Osteoblast (primary cell): ENCODE data around the gene SORCS1. TPM values are rescaled to one million over a fixed set of nuclear protein-coding genes. Genes with fewer than 3 reads are reported as not detected.

Experiments used
- DNase-seq: peaks from one replicate; pipeline ENCODE4 v3.0.0; 2011; ENCODE audit warnings: low spot score, mixed read lengths; ENCODE audit not compliant: insufficient read length; ENCODE audit errors: missing footprints
- H2AFZ ChIP-seq: 2 replicates; pipeline ENCODE4 v1.6.0; 2011; ENCODE audit warnings: mild to moderate bottlenecking, low read length
- H3K27ac ChIP-seq: 2 replicates; pipeline ENCODE4 v1.5.1; 2011; ENCODE audit warnings: mild to moderate bottlenecking, low read depth, low read length, moderate library complexity
- H3K27me3 ChIP-seq: 2 replicates; pipeline ENCODE4 v1.6.0; 2012; ENCODE audit warnings: mild to moderate bottlenecking, control low read depth, inconsistent platforms, low read length, moderate library complexity; ENCODE audit not compliant: insufficient read depth
- H3K36me3 ChIP-seq: 2 replicates; pipeline ENCODE4 v1.5.1; 2011; ENCODE audit warnings: mild to moderate bottlenecking, low read length, control low read depth, moderate library complexity; ENCODE audit not compliant: insufficient read depth
- H3K4me1 ChIP-seq: 2 replicates; pipeline ENCODE4 v1.5.1; 2011; ENCODE audit warnings: mild to moderate bottlenecking, low read length, control low read depth, moderate library complexity; ENCODE audit not compliant: insufficient read depth
- H3K4me2 ChIP-seq: 2 replicates; pipeline ENCODE4 v1.6.0; 2011; ENCODE audit warnings: mild to moderate bottlenecking, low read length; ENCODE audit not compliant: insufficient read depth
- H3K4me3 ChIP-seq: fragments of 200-600 bp; sonication (generic); 3 replicates; pipeline ENCODE4 v1.5.1; 2012; ENCODE audit warnings: mild to moderate bottlenecking, low read length, inconsistent platforms; ENCODE audit not compliant: insufficient read depth
- H3K79me2 ChIP-seq: 2 replicates; pipeline ENCODE4 v1.6.0; 2012; ENCODE audit warnings: mild to moderate bottlenecking, low read length, control low read depth, inconsistent platforms; ENCODE audit not compliant: insufficient read depth
- H3K9me3 ChIP-seq: 2 replicates; pipeline ENCODE4 v1.5.1; 2011; ENCODE audit warnings: low read depth, low read length, control low read depth
- H4K20me1 ChIP-seq: 2 replicates; pipeline ENCODE4 v1.6.0; 2012; ENCODE audit warnings: mild to moderate bottlenecking, low read length, control low read depth; ENCODE audit not compliant: insufficient read depth
- total RNA-seq: library from RNA; depleted of rRNA; stranded (reverse); fragments of >200 nt; gene quantifications from 2 replicates; pipeline ENCODE4 v1.2.3, GENCODE V29; 2012
- TF ChIP-seq, protein P1 (sequence below): IDR thresholded peaks from 2 replicates; pipeline ENCODE4 v1.5.1; 2011; ENCODE audit warnings: mild to moderate bottlenecking, low read depth, low read length, moderate library complexity; ENCODE audit errors: extremely low read depth

Gene SORCS1
- total RNA-seq, 1 donor = not detected

DNA sequence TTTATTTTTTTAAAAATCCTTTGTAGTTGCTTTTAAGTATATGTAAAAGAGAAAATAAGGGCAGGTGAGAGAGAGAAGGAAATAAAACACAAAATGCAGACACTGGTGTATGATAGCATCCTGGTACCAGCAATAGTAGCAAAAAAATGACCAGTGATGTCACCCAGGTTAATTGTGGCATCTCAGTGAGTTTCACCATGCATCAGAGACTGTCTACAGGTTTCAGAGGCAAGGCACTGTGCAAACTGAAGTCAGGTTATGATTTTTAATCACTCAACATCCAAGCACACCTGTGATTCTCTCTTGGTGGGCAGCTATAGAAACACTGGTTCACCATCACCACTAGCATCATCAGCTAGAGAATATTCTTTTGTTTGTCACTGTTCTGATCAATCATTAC is 509.3 kb downstream of the SORCS1 start:
- no peaks in the 10 kb centered on the region for H3K4me1 ChIP-seq
- H4K20me1 ChIP-seq = no peaks in the 10 kb centered on the region
- no peaks in the 10 kb centered on the region for H3K79me2 ChIP-seq
- H3K9me3 ChIP-seq = no peaks in the 10 kb centered on the region
- no peaks in the 10 kb centered on the region for H3K36me3 ChIP-seq
- no peaks in the 10 kb centered on the region for H3K27me3 ChIP-seq
- H3K4me2 ChIP-seq = no peak overlapping the region
- no peak overlapping the region for H2AFZ ChIP-seq
- TF ChIP-seq, protein P1, sequence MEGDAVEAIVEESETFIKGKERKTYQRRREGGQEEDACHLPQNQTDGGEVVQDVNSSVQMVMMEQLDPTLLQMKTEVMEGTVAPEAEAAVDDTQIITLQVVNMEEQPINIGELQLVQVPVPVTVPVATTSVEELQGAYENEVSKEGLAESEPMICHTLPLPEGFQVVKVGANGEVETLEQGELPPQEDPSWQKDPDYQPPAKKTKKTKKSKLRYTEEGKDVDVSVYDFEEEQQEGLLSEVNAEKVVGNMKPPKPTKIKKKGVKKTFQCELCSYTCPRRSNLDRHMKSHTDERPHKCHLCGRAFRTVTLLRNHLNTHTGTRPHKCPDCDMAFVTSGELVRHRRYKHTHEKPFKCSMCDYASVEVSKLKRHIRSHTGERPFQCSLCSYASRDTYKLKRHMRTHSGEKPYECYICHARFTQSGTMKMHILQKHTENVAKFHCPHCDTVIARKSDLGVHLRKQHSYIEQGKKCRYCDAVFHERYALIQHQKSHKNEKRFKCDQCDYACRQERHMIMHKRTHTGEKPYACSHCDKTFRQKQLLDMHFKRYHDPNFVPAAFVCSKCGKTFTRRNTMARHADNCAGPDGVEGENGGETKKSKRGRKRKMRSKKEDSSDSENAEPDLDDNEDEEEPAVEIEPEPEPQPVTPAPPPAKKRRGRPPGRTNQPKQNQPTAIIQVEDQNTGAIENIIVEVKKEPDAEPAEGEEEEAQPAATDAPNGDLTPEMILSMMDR = no peak
- no peak overlapping the region for H3K4me3 ChIP-seq
- no peak overlapping the region for H3K27ac ChIP-seq
- DNase-seq = no peak

DNA sequence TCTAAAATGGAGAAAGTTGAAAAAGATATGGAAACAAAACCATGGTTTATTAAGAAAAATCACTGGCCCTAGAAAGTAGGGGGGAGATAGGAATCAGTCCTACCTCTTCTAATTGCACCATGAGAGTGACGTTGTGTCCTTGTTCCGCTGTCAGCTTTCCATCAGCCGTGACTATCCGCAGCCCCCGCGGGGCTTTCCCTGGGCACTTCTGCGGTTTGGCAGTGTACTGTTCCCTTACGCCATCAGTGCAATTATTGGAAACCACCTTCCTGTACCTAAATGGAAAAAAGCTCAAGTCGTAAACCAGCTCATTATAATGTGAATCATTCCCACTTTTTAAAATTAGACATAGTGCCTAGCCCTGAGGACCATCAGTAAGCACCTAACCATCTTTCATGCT is 512.2 kb downstream of the SORCS1 start:
- TF ChIP-seq, protein P1 = no peak
- Histone ChIP-seq H3K27ac (no peak overlapping the region), H3K4me1 (no peaks in the 10 kb centered on the region), H3K36me3 (no peaks in the 10 kb centered on the region), H3K4me2 (no peak overlapping the region), H4K20me1 (no peaks in the 10 kb centered on the region), H2AFZ (no peak overlapping the region), H3K27me3 (no peaks in the 10 kb centered on the region), H3K79me2 (no peaks in the 10 kb centered on the region), H3K4me3 (no peak overlapping the region), H3K9me3 (no peaks in the 10 kb centered on the region)
- DNase-seq = no peak

DNA sequence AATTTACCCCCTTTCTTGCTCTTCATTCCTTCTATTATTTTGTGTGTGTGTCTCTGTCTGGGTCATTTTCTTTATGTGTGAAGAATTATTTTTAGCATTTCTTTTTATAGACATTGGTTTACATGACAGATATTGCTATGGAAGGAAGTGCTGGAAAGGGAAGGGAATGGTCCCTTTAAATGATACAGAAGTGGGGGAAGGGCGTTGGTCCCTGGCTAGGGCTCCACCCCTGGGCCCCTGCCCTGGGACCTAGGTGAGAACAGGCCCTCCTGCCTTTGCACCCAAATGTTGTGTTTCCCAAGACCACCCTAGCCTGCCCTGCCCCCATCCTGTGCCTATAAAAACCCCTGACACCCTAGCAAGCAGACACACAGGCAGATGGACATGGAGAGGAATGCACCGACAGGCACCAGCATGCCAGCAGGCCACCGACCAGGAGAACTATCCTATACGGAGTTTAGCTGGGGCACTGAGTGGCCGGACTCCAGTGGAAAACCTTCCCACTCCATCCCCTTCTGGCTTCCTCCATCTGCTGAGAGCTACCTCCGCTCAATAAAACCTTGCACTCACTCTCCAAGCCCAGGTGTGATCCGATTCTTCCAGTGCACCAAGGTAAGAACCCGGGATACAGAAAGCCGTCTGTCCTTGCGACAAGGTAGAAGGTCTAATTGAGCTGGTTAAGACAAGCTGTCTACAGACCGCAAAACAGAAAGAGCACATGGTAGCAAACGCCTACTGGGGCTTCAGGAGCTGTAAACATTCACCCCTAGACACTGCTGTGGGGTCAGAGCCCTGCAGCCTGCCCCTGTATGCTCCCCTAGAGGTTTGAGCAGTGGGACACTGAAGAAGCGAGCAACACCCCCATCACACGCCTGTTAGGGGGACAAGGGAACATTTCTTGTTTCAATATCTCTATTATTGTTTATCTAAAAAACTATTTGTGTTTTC is 515.7 kb downstream of the SORCS1 start:
- Histone ChIP-seq H4K20me1 (no peaks in the 10 kb centered on the region), H3K27me3 (no peaks in the 10 kb centered on the region), H2AFZ (no peak overlapping the region), H3K79me2 (no peaks in the 10 kb centered on the region), H3K36me3 (no peaks in the 10 kb centered on the region), H3K4me3 (no peak overlapping the region), H3K9me3 (no peaks in the 10 kb centered on the region), H3K27ac (no peak overlapping the region), H3K4me2 (no peak overlapping the region), H3K4me1 (no peaks in the 10 kb centered on the region)
- TF ChIP-seq, protein P1 = no peak
- DNase-seq = no peak

DNA sequence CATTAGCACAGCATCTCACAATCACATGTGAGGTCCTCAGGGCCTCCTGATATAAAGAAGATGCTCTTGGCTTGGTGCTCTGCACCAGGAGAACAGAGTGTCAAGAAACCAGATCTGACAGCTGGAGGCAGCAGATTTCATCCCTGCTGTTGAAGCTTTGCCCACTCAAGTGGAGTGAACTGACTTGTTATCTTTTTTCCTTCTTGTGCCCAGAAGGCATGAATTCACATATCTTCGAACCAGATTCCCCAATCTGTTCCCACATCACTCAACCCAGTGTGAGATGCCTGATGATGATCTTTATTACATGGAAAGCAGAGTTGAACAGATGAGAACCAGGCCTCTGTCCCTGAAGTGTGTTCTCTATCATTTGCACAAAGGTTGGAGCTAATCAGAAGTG is 521.0 kb downstream of the SORCS1 start:
- no peaks in the 10 kb centered on the region for H3K79me2 ChIP-seq
- H3K4me2 ChIP-seq = no peak overlapping the region
- no peaks in the 10 kb centered on the region for H3K9me3 ChIP-seq
- no peak overlapping the region for H3K27ac ChIP-seq
- H3K36me3 ChIP-seq = no peaks in the 10 kb centered on the region
- no peak overlapping the region for H3K4me3 ChIP-seq
- H2AFZ ChIP-seq = no peak overlapping the region
- TF ChIP-seq, protein P1 = no peak
- DNase-seq = no peak
- H4K20me1 ChIP-seq = no peaks in the 10 kb centered on the region
- no peaks in the 10 kb centered on the region for H3K4me1 ChIP-seq
- H3K27me3 ChIP-seq = no peaks in the 10 kb centered on the region
